Esophagus (tissue), 2 donors: ENCODE measurements around the gene PPP2R2B. TPM values are rescaled to one million over a fixed set of nuclear protein-coding genes. Genes with fewer than 3 reads are reported as not detected.

Source experiments
- H3K27ac ChIP-seq, 2 donors: one replicate each; pipeline ENCODE4 v1.5.1; 2013; ENCODE audit warnings: low read depth in 2 of 2, mild to moderate bottlenecking in 2 of 2, inconsistent platforms in 1 of 2, low read length in 1 of 2, moderate library complexity in 1 of 2
- H3K27me3 ChIP-seq, 2 donors: one replicate each; pipeline ENCODE4 v1.6.1; 2013; ENCODE audit warnings: low read length in 2 of 2, control low read depth in 1 of 2, mild to moderate bottlenecking in 1 of 2; ENCODE audit not compliant: insufficient read depth in 2 of 2, control insufficient read depth in 1 of 2
- H3K36me3 ChIP-seq, 2 donors: one replicate each; pipeline ENCODE4 v1.6.1; 2013; ENCODE audit warnings: low read length in 1 of 2; ENCODE audit not compliant: control insufficient read depth in 2 of 2, insufficient read depth in 2 of 2
- H3K4me1 ChIP-seq, 2 donors: one replicate each; pipeline ENCODE4 v1.6.1; 2013; ENCODE audit warnings: low read length in 1 of 2; ENCODE audit not compliant: control insufficient read depth in 2 of 2, insufficient read depth in 2 of 2
- H3K4me3 ChIP-seq, 2 donors: one replicate each; pipeline ENCODE4 v1.5.1; 2013; ENCODE audit warnings: low read length in 2 of 2, mild to moderate bottlenecking in 2 of 2, low read depth in 1 of 2, moderate library complexity in 1 of 2
- H3K9me3 ChIP-seq, 2 donors: one replicate each; pipeline ENCODE4 v1.6.1; 2013; ENCODE audit warnings: mild to moderate bottlenecking in 2 of 2, low read depth in 1 of 2, low read length in 1 of 2, moderate library complexity in 1 of 2; ENCODE audit not compliant: control insufficient read depth in 2 of 2, insufficient read depth in 1 of 2
- WGBS, 2 donors: extraction: QIAGEN DNeasy Blood & Tissue Kit; methylation state at CpG; one replicate each; pipeline ENCODE4 v1.1.7; 2013; 5-methylcytosine and 5-hydroxymethylcytosine counted together
- polyA plus RNA-seq, 2 donors: library from polyadenylated mRNA; stranded (reverse); fragments of 200-250 nt; gene quantifications; one replicate each; pipeline ENCODE4 v1.2.3, GENCODE V29; 2013
- donor health status: healthy with polysubstance abuse.
- donor health status: Bipolar disorder and iron deficiency.

The PPP2R2B gene
- polyA plus RNA-seq, 2 donors: 0.78 to 0.92 TPM

GRCh38 chr5:146778795-146779194, 99.8 kb downstream of the PPP2R2B start:
- Histone ChIP-seq H3K4me3 (no peak overlapping the region), H3K9me3 (no peaks in the 10 kb centered on the region), H3K27ac (no peak overlapping the region), H3K27me3 (no peaks in the 10 kb centered on the region), H3K36me3 (no peaks in the 10 kb centered on the region), H3K4me1 (no peaks in the 10 kb centered on the region)
- 51 to 53% methylated on average over 3 of the region's 3 CpGs for WGBS, 2 donors

GRCh38 chr5:146778261-146778660, 100.3 kb downstream of the PPP2R2B start:
- no peak overlapping the region for H3K27ac ChIP-seq
- no peaks in the 10 kb centered on the region for H3K27me3 ChIP-seq
- no peaks in the 10 kb centered on the region for H3K36me3 ChIP-seq
- H3K4me3 ChIP-seq: no peak overlapping the region
- no peaks in the 10 kb centered on the region for H3K4me1 ChIP-seq
- H3K9me3 ChIP-seq: no peaks in the 10 kb centered on the region

- Histone ChIP-seq H3K9me3 (no peaks in the 10 kb centered on the region), H3K36me3 (no peaks in the 10 kb centered on the region), H3K27ac (no peak overlapping the region), H3K4me1 (no peaks in the 10 kb centered on the region), H3K4me3 (no peak overlapping the region), H3K27me3 (no peaks in the 10 kb centered on the region)
- WGBS, 2 donors: 60 to 64% methylated on average over 3 of the region's 3 CpGs
These were observed 105.6 kb downstream of the PPP2R2B start for GRCh38 chr5:146772881-146773466.

GRCh38 chr5:146770980-146771379, 107.6 kb downstream of the PPP2R2B start:
- WGBS, 2 donors: 75 to 78% methylated on average over 3 of the region's 3 CpGs
- H3K27me3 ChIP-seq: no peaks in the 10 kb centered on the region
- no peak overlapping the region for H3K27ac ChIP-seq
- no peak overlapping the region for H3K4me3 ChIP-seq
- H3K36me3 ChIP-seq: no peaks in the 10 kb centered on the region
- H3K4me1 ChIP-seq: no peaks in the 10 kb centered on the region
- H3K9me3 ChIP-seq: no peaks in the 10 kb centered on the region

GRCh38 chr5:146770546-146770945, 108.0 kb downstream of the PPP2R2B start:
- Histone ChIP-seq H3K9me3 (no peaks in the 10 kb centered on the region), H3K4me3 (no peak overlapping the region), H3K27me3 (no peaks in the 10 kb centered on the region), H3K27ac (no peak overlapping the region), H3K4me1 (no peaks in the 10 kb centered on the region), H3K36me3 (no peaks in the 10 kb centered on the region)
- WGBS, 2 donors: 55 to 68% methylated on average over 2 of the region's 2 CpGs

- Histone ChIP-seq H3K27me3 (no peaks in the 10 kb centered on the region), H3K4me1 (no peaks in the 10 kb centered on the region), H3K27ac (no peak overlapping the region), H3K4me3 (no peak overlapping the region), H3K9me3 (no peaks in the 10 kb centered on the region), H3K36me3 (no peaks in the 10 kb centered on the region)
- 55 to 72% methylated on average over 3 of the region's 3 CpGs for WGBS, 2 donors
These were observed 111.0 kb downstream of the PPP2R2B start for GRCh38 chr5:146767534-146767933.

GRCh38 chr5:146766013-146766412, 112.5 kb downstream of the PPP2R2B start:
- H3K27me3 ChIP-seq: no peaks in the 10 kb centered on the region
- WGBS, 2 donors: 87 to 91% methylated on average over 1 of the region's 1 CpG
- H3K4me3 ChIP-seq: no peak overlapping the region
- no peaks in the 10 kb centered on the region for H3K9me3 ChIP-seq
- no peaks in the 10 kb centered on the region for H3K4me1 ChIP-seq
- no peak overlapping the region for H3K27ac ChIP-seq
- no peaks in the 10 kb centered on the region for H3K36me3 ChIP-seq

GRCh38 chr5:146765089-146765832, 113.3 kb downstream of the PPP2R2B start:
- no peaks in the 10 kb centered on the region for H3K36me3 ChIP-seq
- WGBS, 2 donors: 66 to 72% methylated on average over 2 of the region's 2 CpGs
- H3K27ac ChIP-seq: no peak overlapping the region
- no peaks in the 10 kb centered on the region for H3K9me3 ChIP-seq
- no peaks in the 10 kb centered on the region for H3K4me1 ChIP-seq
- no peak overlapping the region for H3K4me3 ChIP-seq
- H3K27me3 ChIP-seq: no peaks in the 10 kb centered on the region

GRCh38 chr5:146762830-146763229, 115.7 kb downstream of the PPP2R2B start:
- Histone ChIP-seq H3K4me3 (no peak overlapping the region), H3K27me3 (no peaks in the 10 kb centered on the region), H3K4me1 (no peaks in the 10 kb centered on the region), H3K9me3 (no peaks in the 10 kb centered on the region), H3K36me3 (no peaks in the 10 kb centered on the region), H3K27ac (no peak overlapping the region)
- 55 to 62% methylated on average over 5 of the region's 5 CpGs for WGBS, 2 donors

- 65 to 71% methylated on average over 1 of the region's 1 CpG for WGBS, 2 donors
- Histone ChIP-seq H3K4me1 (no peaks in the 10 kb centered on the region), H3K36me3 (no peaks in the 10 kb centered on the region), H3K9me3 (no peaks in the 10 kb centered on the region), H3K27ac (no peak overlapping the region), H3K4me3 (no peak overlapping the region), H3K27me3 (no peaks in the 10 kb centered on the region)
These were observed 116.7 kb downstream of the PPP2R2B start for GRCh38 chr5:146761811-146762210.
